ENCODE data around the gene RGS6.

GRCh38 chr14:72495668-72496067, 563.4 kb downstream of the RGS6 start:
- TF ChIP-seq CTCF (IDR thresholded peaks at IDR 0.05) (no peak), POLR2A (IDR thresholded peaks at IDR 0.05) (no peak)

Measured in thyroid gland (tissue), 4 donors.